Stimulated activated CD4-positive, alpha-beta T cell treated with anti-CD3 and anti-CD28 coated beads, TNF-alpha, amount 100 ng/mL, for 1 hour (primary cell): ENCODE results near the gene IL12RB2.

Source experiments
- DNase-seq, 3 donors: peaks; one replicate each; pipeline ENCODE4 v3.0.0-alpha.2; 2020; ENCODE audit warnings: low read depth in 3 of 3, low spot score in 1 of 3

Gene IL12RB2

GRCh38 chr1:67312615-67313014 lies 4.9 kb downstream of the IL12RB2 start:
- no peak for DNase-seq

GRCh38 chr1:67313934-67314671 lies 6.4 kb downstream of the IL12RB2 start:
- no peak for DNase-seq

- DNase-seq: no peak
These were observed 7.0 kb downstream of the IL12RB2 start for GRCh38 chr1:67314696-67315095.

GRCh38 chr1:67316180-67316902 lies 8.7 kb downstream of the IL12RB2 start:
- DNase-seq: no peak

- DNase-seq: no peak
These were observed 9.2 kb downstream of the IL12RB2 start for GRCh38 chr1:67316918-67317317.

- no peak for DNase-seq
These were observed 10.1 kb downstream of the IL12RB2 start for GRCh38 chr1:67317803-67318202.

GRCh38 chr1:67322442-67322841 lies 14.8 kb downstream of the IL12RB2 start:
- DNase-seq: no peak

- no peak for DNase-seq
These were observed 15.4 kb downstream of the IL12RB2 start for GRCh38 chr1:67323087-67323486.

- DNase-seq: no peak
These were observed 16.4 kb downstream of the IL12RB2 start for GRCh38 chr1:67324068-67324467.

GRCh38 chr1:67327864-67328466 lies 20.3 kb downstream of the IL12RB2 start:
- no peak for DNase-seq

- no peak for DNase-seq
These were observed 25.2 kb downstream of the IL12RB2 start for GRCh38 chr1:67332653-67333529.

GRCh38 chr1:67333603-67334002 lies 25.9 kb downstream of the IL12RB2 start:
- DNase-seq: no peak

- DNase-seq: no peak
These were observed 27.7 kb downstream of the IL12RB2 start for GRCh38 chr1:67335411-67335810.

- no peak for DNase-seq
These were observed 28.5 kb downstream of the IL12RB2 start for GRCh38 chr1:67336157-67336556.

GRCh38 chr1:67336783-67337182 lies 29.1 kb downstream of the IL12RB2 start:
- no peak for DNase-seq

- no peak for DNase-seq
These were observed 31.0 kb downstream of the IL12RB2 start for GRCh38 chr1:67338642-67339041.

GRCh38 chr1:67339623-67340343 lies 32.1 kb downstream of the IL12RB2 start:
- no peak for DNase-seq

- DNase-seq: peak in 1 of 3 donors; percentile 24
These were observed 34.6 kb downstream of the IL12RB2 start for GRCh38 chr1:67342076-67342890.

- DNase-seq: no peak
These were observed 37.9 kb downstream of the IL12RB2 start for GRCh38 chr1:67345556-67345955.

GRCh38 chr1:67346982-67347381 lies 39.3 kb downstream of the IL12RB2 start:
- DNase-seq: no peak
